MCF 10A (cell line): Measurements from ENCODE around the gene ACTL7A. TPM values are rescaled to one million over a fixed set of nuclear protein-coding genes. Genes with fewer than 3 reads are reported as not detected.

Experiments
- BruUV-seq: library from RNA; stranded (reverse); fragments of 400-500 nt; replicated peaks from 2 replicates; lab custom pipeline; 2021; lab: Mats Ljungman, UMichigan
- CTCF ChIA-PET: fragments of 300-600 bp; sonication (Branson Sonifier 250); formaldehyde crosslinking; extraction: SDS; loops from one replicate; lab custom pipeline; 2021; ENCODE audit warnings: antibody characterized with exemption, inconsistent platforms; lab: Yijun Ruan, JAX
- POLR2A ChIA-PET: fragments of 300-600, 350-650 bp; sonication (Branson Sonifier 250); formaldehyde crosslinking; extraction: SDS; loops from one replicate; lab custom pipeline; 2020; ENCODE audit warnings: antibody characterized with exemption, inconsistent platforms; lab: Yijun Ruan, JAX
- DNase-seq: peaks from one replicate; pipeline ENCODE4 v3.0.0-alpha.2; 2018; ENCODE audit not compliant: unreplicated experiment
- H3K27ac Mint-ChIP-seq: one replicate; pipeline ENCODE4 v1.8.0; 2022; ENCODE audit warnings: mild to moderate bottlenecking, low read depth, mixed read lengths; ENCODE audit not compliant: unreplicated experiment
- H3K27me3 Mint-ChIP-seq: one replicate; pipeline ENCODE4 v1.8.0; 2022; ENCODE audit warnings: mixed read lengths; ENCODE audit not compliant: insufficient read depth, unreplicated experiment
- H3K36me3 Mint-ChIP-seq: one replicate; pipeline ENCODE4 v1.8.0; 2022; ENCODE audit warnings: mild to moderate bottlenecking, moderate library complexity, mixed read lengths; ENCODE audit not compliant: insufficient read depth, unreplicated experiment
- H3K4me1 Mint-ChIP-seq: one replicate; pipeline ENCODE4 v1.8.0; 2022; ENCODE audit warnings: mixed read lengths; ENCODE audit not compliant: insufficient read depth, unreplicated experiment
- H3K4me3 Mint-ChIP-seq: one replicate; pipeline ENCODE4 v1.8.0; 2022; ENCODE audit warnings: mild to moderate bottlenecking, moderate library complexity, mixed read lengths; ENCODE audit not compliant: unreplicated experiment
- H3K9me3 Mint-ChIP-seq: one replicate; pipeline ENCODE4 v1.8.0; 2022; ENCODE audit warnings: mixed read lengths; ENCODE audit not compliant: unreplicated experiment
- intact Hi-C: fragments of 100-400 bp; cut with micrococcal nuclease; formaldehyde crosslinking; loops from 2 replicates; pipeline ENCODE4 v1.14.1; 2022
- total RNA-seq: library from RNA; stranded (reverse); gene quantifications from 2 replicates; pipeline ENCODE4 v1.2.3, GENCODE V29; 2022
- TF ChIP-seq, protein P1 (sequence below): fragments of 200-600 bp; IDR thresholded peaks from one replicate; pipeline ENCODE4 v1.8.0; 2022; ENCODE audit warnings: antibody characterized with exemption, mild to moderate bottlenecking; ENCODE audit not compliant: unreplicated experiment

Gene ACTL7A
- total RNA-seq, 1 experiment from 2014 or later, result not detected

DNA sequence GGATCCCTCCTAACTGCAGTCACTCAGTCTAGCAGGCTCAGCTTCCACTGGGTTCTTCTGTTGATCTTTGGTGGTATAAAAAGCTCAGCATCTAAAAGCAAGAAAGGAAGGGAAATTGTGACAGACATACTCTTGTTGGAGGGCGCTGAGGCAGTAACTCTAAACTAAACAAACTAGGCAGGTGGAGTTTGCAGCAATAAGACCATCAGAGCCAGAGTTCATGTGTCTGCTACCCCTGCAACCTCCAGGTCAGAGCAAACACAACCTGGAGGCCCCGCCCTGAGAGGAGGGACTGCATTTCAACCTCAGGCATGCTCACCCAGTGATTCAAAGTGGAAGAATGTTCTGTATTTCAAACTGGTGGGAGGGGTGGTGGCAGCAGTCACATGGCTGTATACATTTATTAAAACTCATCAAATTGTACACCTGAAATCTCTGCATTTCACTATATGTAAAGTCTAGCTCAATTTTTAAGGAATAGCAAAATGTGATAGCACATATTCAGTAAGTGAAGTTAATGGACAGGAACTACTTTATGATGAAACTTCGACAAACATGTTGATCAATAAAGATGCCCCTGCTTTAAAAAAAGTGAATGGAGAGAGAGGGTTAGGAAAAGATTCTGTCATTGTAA, 7.1 kb downstream of the ACTL7A start:
- peak; percentile 57 for DNase-seq
- Mint-ChIP-seq H3K4me3 (peak overlapping the region; percentile 4), H3K27me3 (no peaks in the 10 kb centered on the region), H3K27ac (peak overlapping the region; percentile 83), H3K9me3 (peaks cover 8% of the 10 kb centered on the region), H3K4me1 (peaks cover 19% of the 10 kb centered on the region), H3K36me3 (peaks cover 48% of the 10 kb centered on the region)
- ChIA-PET CTCF (interaction anchor here (0.6 to 1.3 kb wide), 4 partner anchors 18 to 509 kb away, joined by 3 to 5 read pairs (median 3); no protein-coding TSS in a partner anchor), POLR2A (interaction anchor here (0.7 to 2.9 kb wide), 13 partner anchors 10 to 248 kb away, joined by 3 to 32 read pairs (median 3); partner anchors contain the start of genes ABITRAM and ELP1)
- intact Hi-C loops, result no loop called here
- TF ChIP-seq, protein P1, sequence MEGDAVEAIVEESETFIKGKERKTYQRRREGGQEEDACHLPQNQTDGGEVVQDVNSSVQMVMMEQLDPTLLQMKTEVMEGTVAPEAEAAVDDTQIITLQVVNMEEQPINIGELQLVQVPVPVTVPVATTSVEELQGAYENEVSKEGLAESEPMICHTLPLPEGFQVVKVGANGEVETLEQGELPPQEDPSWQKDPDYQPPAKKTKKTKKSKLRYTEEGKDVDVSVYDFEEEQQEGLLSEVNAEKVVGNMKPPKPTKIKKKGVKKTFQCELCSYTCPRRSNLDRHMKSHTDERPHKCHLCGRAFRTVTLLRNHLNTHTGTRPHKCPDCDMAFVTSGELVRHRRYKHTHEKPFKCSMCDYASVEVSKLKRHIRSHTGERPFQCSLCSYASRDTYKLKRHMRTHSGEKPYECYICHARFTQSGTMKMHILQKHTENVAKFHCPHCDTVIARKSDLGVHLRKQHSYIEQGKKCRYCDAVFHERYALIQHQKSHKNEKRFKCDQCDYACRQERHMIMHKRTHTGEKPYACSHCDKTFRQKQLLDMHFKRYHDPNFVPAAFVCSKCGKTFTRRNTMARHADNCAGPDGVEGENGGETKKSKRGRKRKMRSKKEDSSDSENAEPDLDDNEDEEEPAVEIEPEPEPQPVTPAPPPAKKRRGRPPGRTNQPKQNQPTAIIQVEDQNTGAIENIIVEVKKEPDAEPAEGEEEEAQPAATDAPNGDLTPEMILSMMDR, result no peak
- BruUV-seq, result no TSS peak

DNA sequence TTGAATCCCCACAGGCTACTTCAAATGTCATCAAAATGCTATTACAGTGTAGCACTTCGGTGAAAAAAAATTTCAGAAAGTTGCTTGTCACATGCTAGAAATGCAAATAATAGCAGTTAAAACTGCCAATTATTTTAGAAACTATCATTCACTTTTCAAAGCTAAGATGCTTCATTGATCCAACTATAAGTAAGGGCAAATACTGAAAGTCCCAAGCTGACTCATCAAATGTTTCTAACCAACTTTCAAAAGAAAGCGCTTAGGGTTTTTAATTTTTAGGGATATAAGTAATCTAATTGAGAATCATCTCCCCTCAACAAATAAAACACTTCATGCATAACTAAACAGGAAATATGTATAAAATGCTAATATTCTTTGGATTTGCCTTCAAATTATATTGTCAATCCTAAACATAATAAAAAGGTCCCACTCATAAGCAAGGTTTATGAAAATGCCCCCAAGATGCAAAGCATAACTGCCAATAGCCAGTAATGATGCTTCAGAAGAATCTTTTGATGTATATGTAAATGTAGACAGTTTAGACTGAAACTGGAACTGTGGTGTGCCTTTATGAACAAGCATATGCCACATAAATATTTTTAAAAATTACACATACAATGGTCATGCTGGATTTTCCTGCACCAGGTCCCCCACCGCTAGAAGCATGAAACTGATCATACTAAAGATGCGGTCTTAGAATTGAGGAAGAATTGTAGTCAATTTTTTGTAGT, 12.2 kb downstream of the ACTL7A start:
- peaks cover 79% of the 10 kb centered on the region for H3K36me3 Mint-ChIP-seq
- POLR2A ChIA-PET, result interaction anchor here (0.7 kb wide), 1 partner anchor 364 kb away, joined by 3 read pairs; no protein-coding TSS in a partner anchor
- H3K27me3 Mint-ChIP-seq, result no peaks in the 10 kb centered on the region
- peak overlapping the region; percentile 31 for H3K27ac Mint-ChIP-seq
- intact Hi-C loops, result no loop called here
- no peak overlapping the region for H3K4me3 Mint-ChIP-seq
- TF ChIP-seq, protein P1, result no peak
- H3K9me3 Mint-ChIP-seq, result peaks cover 8% of the 10 kb centered on the region
- no TSS peak for BruUV-seq
- CTCF ChIA-PET, result interaction anchor here (1.0 to 1.2 kb wide), 3 partner anchors 23 to 38 kb away, joined by 3 to 4 read pairs (median 3); no protein-coding TSS in a partner anchor
- no peak for DNase-seq
- H3K4me1 Mint-ChIP-seq, result peaks cover 4% of the 10 kb centered on the region

DNA sequence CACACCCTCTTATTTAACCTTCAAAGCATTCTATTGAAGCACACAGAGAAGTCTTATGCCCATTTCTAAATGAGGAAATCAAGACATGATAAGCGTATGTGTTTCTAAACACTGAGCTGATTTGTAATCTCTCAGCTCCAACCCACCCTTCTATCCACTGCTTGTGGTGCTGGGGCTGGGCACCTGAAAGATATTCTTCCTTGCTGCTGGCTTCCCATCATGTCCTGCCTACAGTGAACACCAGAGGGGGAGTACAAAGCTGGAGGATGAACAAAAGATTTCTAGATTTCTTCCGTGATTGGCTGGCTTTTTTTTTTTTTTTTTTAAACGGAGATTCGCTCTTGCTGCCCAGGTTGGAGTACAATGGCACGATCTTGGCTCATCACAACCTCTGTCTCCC, 14.4 kb downstream of the ACTL7A start:
- ChIA-PET POLR2A (interaction anchor here (0.6 to 0.9 kb wide), 3 partner anchors 50 to 1253 kb away, joined by 3 to 6 read pairs (median 3); no protein-coding TSS in a partner anchor), CTCF (interaction anchor here (0.7 to 1.1 kb wide), 3 partner anchors 13 to 24 kb away, joined by 3 read pairs; no protein-coding TSS in a partner anchor)
- BruUV-seq, result no TSS peak
- TF ChIP-seq, protein P1, result no peak
- peaks cover 6% of the 10 kb centered on the region for H3K9me3 Mint-ChIP-seq
- intact Hi-C loops, result no loop called here
- H3K27ac Mint-ChIP-seq, result no peak overlapping the region
- H3K27me3 Mint-ChIP-seq, result no peaks in the 10 kb centered on the region
- DNase-seq, result no peak
- no peak overlapping the region for H3K4me3 Mint-ChIP-seq
- H3K4me1 Mint-ChIP-seq, result no peaks in the 10 kb centered on the region
- peaks cover 79% of the 10 kb centered on the region for H3K36me3 Mint-ChIP-seq

DNA sequence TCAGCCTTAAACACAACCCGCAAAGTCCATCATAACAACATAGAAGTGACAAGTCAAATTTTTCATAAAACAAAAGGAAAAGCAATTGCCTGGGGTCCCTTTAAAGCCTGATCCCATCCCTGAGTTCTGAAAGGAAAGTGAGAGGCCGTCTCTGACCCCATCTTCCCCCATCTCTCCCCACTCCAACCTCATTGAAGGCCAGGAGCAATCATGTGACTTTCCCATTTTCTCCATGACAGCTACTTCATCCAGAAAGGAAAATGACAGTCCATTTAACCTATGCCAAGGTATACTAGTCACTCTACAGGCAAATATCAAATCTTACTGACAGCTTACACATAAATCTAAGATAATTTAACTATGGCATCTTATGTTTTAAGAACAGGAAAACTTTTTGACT, 15.5 kb downstream of the ACTL7A start:
- Mint-ChIP-seq H3K27ac (no peak overlapping the region), H3K36me3 (peaks cover 78% of the 10 kb centered on the region), H3K4me1 (no peaks in the 10 kb centered on the region), H3K9me3 (no peaks in the 10 kb centered on the region), H3K27me3 (no peaks in the 10 kb centered on the region), H3K4me3 (no peak overlapping the region)
- ChIA-PET CTCF (interaction anchor here (0.6 to 1.1 kb wide), 2 partner anchors 62 to 80 kb away, joined by 3 read pairs; no protein-coding TSS in a partner anchor), POLR2A (interaction anchor here (0.6 kb wide), 1 partner anchor 489 kb away, joined by 3 read pairs; no protein-coding TSS in a partner anchor)
- intact Hi-C loops, result no loop called here
- no peak for DNase-seq
- BruUV-seq, result no TSS peak
- TF ChIP-seq, protein P1, result no peak
